Hematopoietic multipotent progenitor cell treated with erythropoietin and hydrocortisone succinate and interleukin-3 and kit ligand, for 6 days (in vitro differentiated cells): ENCODE results near the gene TMEM213.
"Not testable (repeated sequence)": the region's sequence is repeated elsewhere in the genome, so short reads cannot be mapped to it uniquely, and the experiment has no call there.

Experiments
- DNase-seq: peaks from one replicate; pipeline ENCODE4 v3.0.0-alpha.2; 2015

TMEM213 gene

GRCh38 chr7:138797715-138798320, at the start of gene TMEM213, which contains the start of gene ATP6V0A4:
TSS of gene TMEM213 (plus strand) at chr7:138797994. CDS start at chr7:138798105, 111 bp downstream.
TSS of gene ATP6V0A4 (minus strand) at chr7:138798196. CDS start at chr7:138771247, 26,949 bp downstream.
- DNase-seq: no peak

GRCh38 chr7:138748666-138749065, 49.1 kb upstream of the TMEM213 start:
- DNase-seq: no peak

GRCh38 chr7:138749960-138750359, 47.8 kb upstream of the TMEM213 start:
- no peak for DNase-seq

- no peak for DNase-seq
Measured at GRCh38 chr7:138750473-138750872, 47.3 kb upstream of the TMEM213 start.

- DNase-seq: no peak
Measured at GRCh38 chr7:138750901-138751464, 46.8 kb upstream of the TMEM213 start.

GRCh38 chr7:138752518-138753149, 45.2 kb upstream of the TMEM213 start:
- peak; percentile 36 for DNase-seq

- no peak for DNase-seq
Measured at GRCh38 chr7:138753150-138753518, 44.7 kb upstream of the TMEM213 start.

GRCh38 chr7:138753610-138754009, 44.2 kb upstream of the TMEM213 start:
- no peak for DNase-seq

- peak; percentile 13 for DNase-seq
Measured at GRCh38 chr7:138755331-138755747, 42.5 kb upstream of the TMEM213 start.

GRCh38 chr7:138755842-138756590, 41.8 kb upstream of the TMEM213 start:
- DNase-seq: no peak

- DNase-seq: no peak
Measured at GRCh38 chr7:138756591-138757242, 41.1 kb upstream of the TMEM213 start.

GRCh38 chr7:138768241-138768640, 29.6 kb upstream of the TMEM213 start:
- DNase-seq: no peak

GRCh38 chr7:138770904-138771303, 26.9 kb upstream of the TMEM213 start:
- no peak for DNase-seq

GRCh38 chr7:138773176-138773575, 24.6 kb upstream of the TMEM213 start:
- DNase-seq: no peak

- no peak for DNase-seq
Measured at GRCh38 chr7:138773817-138774216, 24.0 kb upstream of the TMEM213 start.

GRCh38 chr7:138776166-138776833, 21.5 kb upstream of the TMEM213 start:
- no peak for DNase-seq

- no peak for DNase-seq
Measured at GRCh38 chr7:138781004-138781403, 16.8 kb upstream of the TMEM213 start.

- no peak for DNase-seq
Measured at GRCh38 chr7:138784692-138785091, 13.1 kb upstream of the TMEM213 start.

- DNase-seq: no peak
Measured at GRCh38 chr7:138785587-138786437, 12.0 kb upstream of the TMEM213 start.

GRCh38 chr7:138796038-138796615, 1.7 kb upstream of the TMEM213 start:
- no peak for DNase-seq

- not testable (repeated sequence) for DNase-seq
Measured at GRCh38 chr7:138797046-138797445, 748 bp upstream of the TMEM213 start.
